ENCODE data around the gene NARF. TPM values are rescaled to one million over a fixed set of nuclear protein-coding genes. Genes with fewer than 3 reads are reported as not detected.

The NARF gene
- total RNA-seq, 2 donors from 2014 or later, result 68.7 to 75.5 TPM

DNA sequence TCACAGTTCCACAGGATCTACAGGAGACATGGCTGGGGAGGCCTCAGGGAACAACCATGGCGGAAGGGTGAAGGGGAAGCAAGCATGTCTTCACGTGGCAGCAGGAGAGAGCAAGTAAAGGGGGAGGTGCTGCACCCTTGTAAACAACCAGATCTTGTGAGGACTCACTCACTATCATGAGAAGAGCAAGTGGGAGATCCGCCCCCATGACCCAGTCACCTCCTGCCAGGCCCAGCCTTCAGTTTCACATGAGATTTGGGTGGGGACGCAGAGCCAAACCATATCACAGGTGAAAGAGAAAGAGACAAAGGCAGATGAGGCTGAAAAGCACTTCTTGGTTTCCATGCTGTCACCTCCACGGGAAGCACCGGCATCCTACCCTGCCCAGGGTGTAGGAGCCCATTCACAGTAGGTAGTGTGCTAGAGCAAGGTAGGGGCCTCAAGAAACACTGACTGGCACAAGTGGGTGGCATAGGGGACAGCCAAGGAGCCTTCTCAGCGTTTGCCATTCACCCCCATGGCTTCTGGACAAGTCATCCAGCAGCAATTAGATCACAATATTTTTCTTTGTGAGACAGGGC, 6.6 kb downstream of the NARF start:
- no peaks in the 10 kb centered on the region for H3K27me3 ChIP-seq
- no peak for DNase-seq
- H3K36me3 ChIP-seq, result peaks cover 8% of the 10 kb centered on the region
- H3K9me3 ChIP-seq, result no peaks in the 10 kb centered on the region
- TF ChIP-seq, protein P1, sequence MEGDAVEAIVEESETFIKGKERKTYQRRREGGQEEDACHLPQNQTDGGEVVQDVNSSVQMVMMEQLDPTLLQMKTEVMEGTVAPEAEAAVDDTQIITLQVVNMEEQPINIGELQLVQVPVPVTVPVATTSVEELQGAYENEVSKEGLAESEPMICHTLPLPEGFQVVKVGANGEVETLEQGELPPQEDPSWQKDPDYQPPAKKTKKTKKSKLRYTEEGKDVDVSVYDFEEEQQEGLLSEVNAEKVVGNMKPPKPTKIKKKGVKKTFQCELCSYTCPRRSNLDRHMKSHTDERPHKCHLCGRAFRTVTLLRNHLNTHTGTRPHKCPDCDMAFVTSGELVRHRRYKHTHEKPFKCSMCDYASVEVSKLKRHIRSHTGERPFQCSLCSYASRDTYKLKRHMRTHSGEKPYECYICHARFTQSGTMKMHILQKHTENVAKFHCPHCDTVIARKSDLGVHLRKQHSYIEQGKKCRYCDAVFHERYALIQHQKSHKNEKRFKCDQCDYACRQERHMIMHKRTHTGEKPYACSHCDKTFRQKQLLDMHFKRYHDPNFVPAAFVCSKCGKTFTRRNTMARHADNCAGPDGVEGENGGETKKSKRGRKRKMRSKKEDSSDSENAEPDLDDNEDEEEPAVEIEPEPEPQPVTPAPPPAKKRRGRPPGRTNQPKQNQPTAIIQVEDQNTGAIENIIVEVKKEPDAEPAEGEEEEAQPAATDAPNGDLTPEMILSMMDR (IDR thresholded peaks at IDR 0.05), result no peak
- H3K27ac ChIP-seq, result no peak overlapping the region
- H3K4me1 ChIP-seq, result peaks cover 3% of the 10 kb centered on the region
- intact Hi-C loops (cut with DNase I), result no loop called here
- no peak overlapping the region for H3K4me3 ChIP-seq
- no peak overlapping the region for H3K9ac ChIP-seq (ENCODE audit: low read depth in 2 of 2, low read length in 2 of 2)

DNA sequence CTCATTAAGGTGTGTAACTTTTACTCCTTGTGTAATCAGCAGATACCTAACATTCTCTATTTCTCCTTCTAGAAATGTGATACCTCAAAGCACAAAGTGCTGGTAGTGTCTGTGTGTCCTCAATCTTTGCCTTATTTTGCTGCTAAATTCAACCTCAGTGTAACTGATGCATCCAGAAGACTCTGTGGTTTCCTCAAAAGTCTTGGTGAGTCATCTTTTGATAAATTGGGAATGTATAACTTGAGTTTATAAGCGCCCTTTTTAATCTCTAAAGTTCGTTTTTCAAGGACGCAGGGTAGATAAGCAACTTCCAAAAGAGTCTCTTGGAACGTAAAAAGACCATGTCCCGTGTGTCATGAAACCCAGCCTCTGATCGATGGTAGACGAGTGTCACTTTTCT, 10.2 kb downstream of the NARF start:
- intact Hi-C loops (cut with DNase I), result no loop called here
- no peak for DNase-seq

DNA sequence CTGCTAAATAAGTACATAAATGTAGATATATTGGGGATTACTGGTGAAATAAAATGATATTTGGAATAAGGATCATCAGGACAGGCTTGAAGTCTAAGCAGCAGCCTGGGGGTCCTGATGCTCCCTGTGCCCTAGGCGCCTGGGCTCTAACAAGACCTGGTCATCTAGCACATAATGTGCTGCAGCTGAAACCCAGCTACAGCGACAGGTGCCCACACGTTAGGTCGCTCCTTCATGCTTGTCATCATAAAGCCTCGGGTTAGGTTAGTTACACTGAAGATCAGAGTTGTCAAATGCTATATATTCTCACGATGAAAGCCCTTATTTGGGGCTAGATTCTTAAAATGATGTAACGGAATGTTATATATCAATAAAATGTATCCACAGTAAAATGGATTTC, 11.5 kb downstream of the NARF start:
- no peak overlapping the region for H3K9ac ChIP-seq (ENCODE audit: low read depth in 2 of 2, low read length in 2 of 2)
- no peaks in the 10 kb centered on the region for H3K4me1 ChIP-seq
- H3K9me3 ChIP-seq, result no peaks in the 10 kb centered on the region
- peaks cover 4% of the 10 kb centered on the region for H3K36me3 ChIP-seq
- TF ChIP-seq, protein P1 (IDR thresholded peaks at IDR 0.05), result no peak
- no peak for DNase-seq
- no peaks in the 10 kb centered on the region for H3K27me3 ChIP-seq
- no peak overlapping the region for H3K27ac ChIP-seq
- no peak overlapping the region for H3K4me3 ChIP-seq
- intact Hi-C loops (cut with DNase I), result no loop called here

More for the DNA sequence above, 10.2 kb downstream of the NARF start:
- Histone ChIP-seq H3K9ac (ENCODE audit: low read depth in 2 of 2, low read length in 2 of 2) (no peak overlapping the region), H3K36me3 (peaks cover 12% of the 10 kb centered on the region), H3K4me1 (no peaks in the 10 kb centered on the region), H3K9me3 (no peaks in the 10 kb centered on the region), H3K27me3 (no peaks in the 10 kb centered on the region), H3K27ac (no peak overlapping the region), H3K4me3 (no peak overlapping the region)
- TF ChIP-seq, protein P1 (IDR thresholded peaks at IDR 0.05), result no peak

DNA sequence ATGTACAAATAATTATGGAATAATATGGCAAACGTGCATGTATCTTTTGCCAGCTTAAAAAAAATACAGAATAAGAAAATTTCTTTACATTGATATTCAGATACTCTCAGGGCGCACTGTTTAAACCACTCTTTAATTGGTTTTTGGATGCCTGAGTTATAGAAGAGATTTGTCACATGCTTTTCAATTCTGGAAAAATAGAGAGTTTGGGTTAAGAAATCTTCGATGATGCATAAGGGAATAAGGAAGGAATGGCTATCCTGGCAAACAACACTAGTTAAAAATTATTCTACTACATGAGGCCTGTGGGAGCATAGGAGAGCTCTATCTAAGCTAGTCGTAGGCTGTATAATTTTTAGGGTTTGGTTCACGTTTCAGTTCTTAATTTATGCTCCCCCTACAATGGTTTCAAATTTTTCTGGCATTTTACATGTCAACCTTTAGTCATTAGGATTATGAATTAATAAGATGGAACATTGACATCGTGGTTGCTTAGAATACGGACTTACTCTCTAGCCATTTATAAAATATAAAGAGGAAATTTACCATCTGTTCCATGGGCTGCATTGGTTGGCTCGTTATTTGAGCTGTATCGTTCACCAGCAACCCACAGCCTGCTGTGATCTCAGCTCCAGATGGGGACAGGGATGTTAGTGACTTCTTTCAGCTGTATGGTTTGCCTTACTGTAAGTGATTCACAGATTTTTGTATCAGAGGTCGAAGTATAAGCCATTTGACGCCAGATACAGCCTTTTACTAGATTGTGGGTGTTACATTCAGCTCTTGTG, 15.9 kb downstream of the NARF start:
- H3K9ac ChIP-seq (ENCODE audit: low read depth in 2 of 2, low read length in 2 of 2), result no peak overlapping the region
- H3K4me1 ChIP-seq, result no peaks in the 10 kb centered on the region
- no peak for DNase-seq
- no peak overlapping the region for H3K27ac ChIP-seq
- peaks cover 16% of the 10 kb centered on the region for H3K36me3 ChIP-seq
- H3K9me3 ChIP-seq, result no peaks in the 10 kb centered on the region
- no peaks in the 10 kb centered on the region for H3K27me3 ChIP-seq
- TF ChIP-seq, protein P1 (IDR thresholded peaks at IDR 0.05), result no peak
- H3K4me3 ChIP-seq, result no peak overlapping the region
- intact Hi-C loops (cut with DNase I), result no loop called here

DNA sequence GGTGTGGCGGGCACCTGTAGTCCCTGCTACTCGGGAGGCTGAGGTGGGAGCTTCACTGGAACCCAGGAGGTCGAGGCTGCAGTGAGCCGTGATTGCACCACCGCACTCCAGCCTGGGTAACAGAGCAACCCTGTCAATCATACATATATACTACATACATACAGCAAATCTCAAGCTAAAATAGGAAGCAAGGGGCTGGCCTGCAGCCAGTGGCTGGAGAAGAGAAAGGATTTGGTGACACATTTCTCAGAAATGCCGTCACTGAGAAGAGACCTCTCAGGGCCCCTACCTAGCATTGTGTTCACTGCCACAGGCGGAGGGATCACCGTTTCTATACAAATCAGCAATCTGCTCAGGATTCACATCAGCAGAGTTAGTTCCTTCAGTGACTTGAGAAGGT, 16.9 kb downstream of the NARF start:
- H3K9ac ChIP-seq (ENCODE audit: low read depth in 2 of 2, low read length in 2 of 2), result no peak overlapping the region
- no peak for DNase-seq
- no peaks in the 10 kb centered on the region for H3K9me3 ChIP-seq
- no peak overlapping the region for H3K27ac ChIP-seq
- TF ChIP-seq, protein P1 (IDR thresholded peaks at IDR 0.05), result no peak
- H3K36me3 ChIP-seq, result peaks cover 16% of the 10 kb centered on the region
- H3K4me3 ChIP-seq, result no peak overlapping the region
- no peaks in the 10 kb centered on the region for H3K4me1 ChIP-seq
- no peaks in the 10 kb centered on the region for H3K27me3 ChIP-seq
- intact Hi-C loops (cut with DNase I), result no loop called here
